Vagina (tissue), 2 donors: Measurements from ENCODE around the gene SPATA6. TPM values are rescaled to one million over a fixed set of nuclear protein-coding genes. Genes with fewer than 3 reads are reported as not detected.
A peak's percentile ranks its signal among the peaks of the same experiment; 100 is the strongest.

Source experiments
- DNase-seq, 2 donors: peaks; one replicate each; pipeline ENCODE4 v3.0.0-alpha.2; 2017; ENCODE audit errors: extremely low spot score in 2 of 2
- H3K27ac ChIP-seq: fragments of 200-600 bp; sonication (generic); one replicate; pipeline ENCODE4 v1.5.1; 2019
- H3K27me3 ChIP-seq: fragments of 200-600 bp; sonication (generic); one replicate; pipeline ENCODE4 v1.5.1; 2019
- H3K36me3 ChIP-seq, 2 donors: fragments of 200-600 bp; sonication (generic); one replicate each; pipeline ENCODE4 v1.5.1; 2017 to 2019
- H3K4me1 ChIP-seq: fragments of 200-600 bp; sonication (generic); one replicate; pipeline ENCODE4 v1.5.1; 2019
- H3K4me3 ChIP-seq, 2 donors: fragments of 200-600 bp; sonication (generic); 1 replicate in 1 of 2; 2 replicates in 1 of 2; pipeline ENCODE4 v1.5.1; 2016 to 2019
- H3K9me3 ChIP-seq: fragments of 200-600 bp; sonication (generic); one replicate; pipeline ENCODE4 v1.5.1; 2019
- POLR2A ChIP-seq, 2 donors: fragments of 450-650 bp; IDR thresholded peaks; one replicate each; pipeline ENCODE4 v1.6.1; 2017; ENCODE audit warnings: antibody characterized with exemption in 2 of 2, mild to moderate bottlenecking in 2 of 2, moderate library complexity in 2 of 2
- POLR2AphosphoS5 ChIP-seq, 2 donors: sonication (generic); formaldehyde crosslinking; IDR thresholded peaks; one replicate each; pipeline ENCODE4 v1.9.0; 2017; ENCODE audit warnings: antibody characterized with exemption in 2 of 2, mild to moderate bottlenecking in 2 of 2, low read depth in 1 of 2; ENCODE audit not compliant: insufficient read depth in 1 of 2
- intact Hi-C: fragments of 100-400 bp; cut with DNase I; formaldehyde crosslinking; loops from one replicate; pipeline ENCODE4 v1.15.1; 2023
- total RNA-seq: library from RNA; depleted of rRNA; stranded (reverse); fragments of >200 nt; gene quantifications from one replicate; pipeline ENCODE4 v1.2.3, GENCODE V29; 2016
- TF ChIP-seq, protein P1 (sequence below), 3 experiments: fragments of 450-650 bp in 2 of 3; fragments of 200-600 bp in 1 of 3; sonication (generic) in 1 of 3; IDR thresholded peaks; one replicate each; pipeline ENCODE4 v1.5.1; 2017 to 2019; ENCODE audit warnings: antibody characterized with exemption in 3 of 3, mild to moderate bottlenecking in 2 of 3, moderate library complexity in 2 of 3

The SPATA6 gene
- total RNA-seq, 1 donor from 2014 or later = 30.4 TPM

GRCh38 chr1:48472638-48473037, 634 bp upstream of the SPATA6 start:
- H3K27me3 ChIP-seq = no peaks in the 10 kb centered on the region
- TF ChIP-seq, protein P1, sequence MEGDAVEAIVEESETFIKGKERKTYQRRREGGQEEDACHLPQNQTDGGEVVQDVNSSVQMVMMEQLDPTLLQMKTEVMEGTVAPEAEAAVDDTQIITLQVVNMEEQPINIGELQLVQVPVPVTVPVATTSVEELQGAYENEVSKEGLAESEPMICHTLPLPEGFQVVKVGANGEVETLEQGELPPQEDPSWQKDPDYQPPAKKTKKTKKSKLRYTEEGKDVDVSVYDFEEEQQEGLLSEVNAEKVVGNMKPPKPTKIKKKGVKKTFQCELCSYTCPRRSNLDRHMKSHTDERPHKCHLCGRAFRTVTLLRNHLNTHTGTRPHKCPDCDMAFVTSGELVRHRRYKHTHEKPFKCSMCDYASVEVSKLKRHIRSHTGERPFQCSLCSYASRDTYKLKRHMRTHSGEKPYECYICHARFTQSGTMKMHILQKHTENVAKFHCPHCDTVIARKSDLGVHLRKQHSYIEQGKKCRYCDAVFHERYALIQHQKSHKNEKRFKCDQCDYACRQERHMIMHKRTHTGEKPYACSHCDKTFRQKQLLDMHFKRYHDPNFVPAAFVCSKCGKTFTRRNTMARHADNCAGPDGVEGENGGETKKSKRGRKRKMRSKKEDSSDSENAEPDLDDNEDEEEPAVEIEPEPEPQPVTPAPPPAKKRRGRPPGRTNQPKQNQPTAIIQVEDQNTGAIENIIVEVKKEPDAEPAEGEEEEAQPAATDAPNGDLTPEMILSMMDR (IDR thresholded peaks at IDR 0.05) = no peak
- TF ChIP-seq POLR2A (IDR thresholded peaks at IDR 0.05) (no peak), POLR2AphosphoS5 (IDR thresholded peaks at IDR 0.05; ENCODE audit: insufficient read depth in 1 of 2, low read depth in 1 of 2) (no peak)
- intact Hi-C loops = no loop called here
- H3K4me3 ChIP-seq = peak overlapping the region; percentile 82 to 83
- peak overlapping the region; percentile 87 for H3K27ac ChIP-seq
- no peaks in the 10 kb centered on the region for H3K9me3 ChIP-seq
- no peak for DNase-seq
- no peaks in the 10 kb centered on the region for H3K36me3 ChIP-seq
- H3K4me1 ChIP-seq = peaks cover 32% of the 10 kb centered on the region

DNA sequence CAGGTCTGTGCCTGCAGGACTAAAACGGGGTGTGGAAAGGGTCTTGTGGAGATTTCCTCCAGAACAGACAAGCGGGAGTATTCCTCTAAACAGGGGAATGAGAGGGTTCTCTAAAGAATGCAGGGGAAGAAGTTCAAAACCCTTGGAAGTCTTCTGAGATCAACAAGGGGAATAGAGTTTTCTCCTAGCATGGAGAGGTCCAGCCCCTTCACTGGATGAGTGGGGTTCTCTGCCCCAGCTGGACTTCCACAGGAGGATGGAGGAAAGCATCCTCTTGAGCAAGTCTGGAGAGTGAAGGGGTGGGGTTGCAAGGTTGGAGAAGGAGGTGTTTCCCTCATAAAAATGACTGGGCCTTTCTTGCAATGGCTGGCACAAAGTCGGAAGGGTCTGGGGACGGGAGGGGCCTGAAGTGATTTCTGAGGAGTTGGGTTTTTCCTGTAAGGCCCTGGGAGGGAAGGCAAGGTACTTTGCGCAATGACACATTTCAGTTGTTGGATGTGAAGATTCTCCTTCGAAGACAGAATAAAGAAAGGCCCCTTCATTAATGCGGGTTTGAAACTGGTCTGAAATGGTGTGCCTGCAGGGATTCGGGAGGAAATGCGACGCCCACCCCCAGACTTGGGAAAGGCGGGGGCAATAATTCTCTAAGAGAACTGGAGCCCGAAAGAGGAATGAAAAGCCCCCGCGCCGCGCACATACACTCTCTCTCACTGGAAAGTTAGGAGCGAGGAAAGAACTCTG, 884 bp downstream of the SPATA6 start:
- Histone ChIP-seq H3K36me3 (no peaks in the 10 kb centered on the region), H3K27ac (peak overlapping the region; percentile 87), H3K27me3 (no peaks in the 10 kb centered on the region), H3K9me3 (no peaks in the 10 kb centered on the region), H3K4me3 (peak overlapping the region; percentile 82 to 83), H3K4me1 (peaks cover 32% of the 10 kb centered on the region)
- intact Hi-C loops = no loop called here
- DNase-seq = peak in 1 of 2 donors; percentile 90
- TF ChIP-seq, protein P1 (IDR thresholded peaks at IDR 0.05) = no peak

DNA sequence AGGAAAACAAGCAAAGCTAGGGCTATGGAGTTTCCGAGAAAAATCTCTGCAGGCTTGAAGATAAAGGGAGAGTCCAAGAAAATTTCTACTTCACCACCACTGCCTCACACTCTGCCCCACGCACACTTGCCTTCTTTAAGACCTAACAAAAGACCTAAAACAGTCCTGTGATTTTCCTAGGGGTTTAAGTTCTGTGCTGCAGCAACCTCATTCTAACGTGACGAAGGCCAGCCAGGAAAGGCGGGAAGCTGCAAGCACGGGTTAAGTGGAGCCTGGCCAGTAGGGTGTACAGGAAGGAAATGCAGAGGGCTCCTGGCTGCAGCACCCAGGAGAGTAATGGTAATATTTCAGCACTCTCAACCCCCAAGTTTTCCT, 1.5 kb downstream of the SPATA6 start:
- H3K27me3 ChIP-seq = no peaks in the 10 kb centered on the region
- peaks cover 37% of the 10 kb centered on the region for H3K4me1 ChIP-seq
- TF ChIP-seq, protein P1 (IDR thresholded peaks at IDR 0.05) = no peak
- no peak for TF ChIP-seq POLR2A (IDR thresholded peaks at IDR 0.05)
- TF ChIP-seq POLR2AphosphoS5 (IDR thresholded peaks at IDR 0.05; ENCODE audit: insufficient read depth in 1 of 2, low read depth in 1 of 2) = no peak
- H3K27ac ChIP-seq = peak overlapping the region; percentile 87
- no peaks in the 10 kb centered on the region for H3K36me3 ChIP-seq
- DNase-seq = no peak
- intact Hi-C loops = no loop called here
- no peaks in the 10 kb centered on the region for H3K9me3 ChIP-seq
- H3K4me3 ChIP-seq = peak overlapping the region; percentile 82 to 83

DNA sequence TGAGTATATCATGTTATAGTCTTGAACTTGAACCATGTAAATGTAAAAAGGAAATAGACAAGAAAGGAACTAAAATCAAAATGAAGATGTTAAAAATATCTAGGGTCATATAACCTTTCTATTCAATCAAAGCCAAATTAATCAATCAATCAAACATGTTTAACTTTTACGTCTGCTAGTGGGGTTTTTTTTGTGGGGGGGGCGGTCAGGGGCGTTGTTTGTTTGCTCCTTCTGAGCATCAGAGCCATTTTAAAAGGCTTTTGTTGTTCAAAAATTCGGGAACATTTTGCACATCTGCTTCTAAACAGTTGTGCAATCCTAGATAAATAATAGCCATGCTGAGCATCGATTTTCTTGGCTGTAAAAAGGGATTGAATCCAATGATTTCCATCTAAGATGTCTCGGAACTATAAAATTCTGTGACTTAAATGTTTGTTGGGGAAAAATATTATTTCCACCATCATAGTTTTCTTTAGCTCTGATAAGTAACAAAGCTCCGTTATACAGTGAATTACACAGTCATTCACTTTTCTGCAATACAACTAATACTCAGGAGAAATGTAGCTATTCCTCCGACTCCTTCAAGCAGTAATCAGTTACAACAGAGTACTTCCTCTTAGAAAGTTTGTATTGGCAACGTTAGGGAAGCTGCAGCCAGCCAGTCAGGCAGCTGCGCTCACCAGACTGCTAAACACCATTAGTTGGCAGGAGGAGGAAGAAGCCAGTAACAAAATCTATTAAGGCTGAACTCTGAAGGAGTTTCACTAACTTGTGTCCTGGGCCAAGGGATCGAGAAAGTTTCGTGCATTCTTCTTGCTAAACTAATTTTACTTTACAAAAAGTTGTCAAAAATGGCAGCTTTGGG, 2.2 kb downstream of the SPATA6 start:
- TF ChIP-seq POLR2A (IDR thresholded peaks at IDR 0.05) (peak in 1 of 2 donors; percentile 4), POLR2AphosphoS5 (IDR thresholded peaks at IDR 0.05; ENCODE audit: insufficient read depth in 1 of 2, low read depth in 1 of 2) (peak in 1 of 2 donors; percentile 71)
- TF ChIP-seq, protein P1 (IDR thresholded peaks at IDR 0.05) = no peak
- Histone ChIP-seq H3K36me3 (no peaks in the 10 kb centered on the region), H3K4me3 (peak overlapping the region; percentile 82 to 83), H3K27me3 (no peaks in the 10 kb centered on the region), H3K4me1 (peaks cover 39% of the 10 kb centered on the region), H3K27ac (peak overlapping the region; percentile 87), H3K9me3 (no peaks in the 10 kb centered on the region)
- no peak for DNase-seq
- intact Hi-C loops = no loop called here

- Histone ChIP-seq H3K36me3 (no peaks in the 10 kb centered on the region), H3K9me3 (no peaks in the 10 kb centered on the region), H3K27ac (no peak overlapping the region), H3K27me3 (no peaks in the 10 kb centered on the region), H3K4me3 (no peak overlapping the region), H3K4me1 (peaks cover 30% of the 10 kb centered on the region)
- intact Hi-C loops = no loop called here
- TF ChIP-seq, protein P1 (IDR thresholded peaks at IDR 0.05) = no peak
- TF ChIP-seq POLR2AphosphoS5 (IDR thresholded peaks at IDR 0.05; ENCODE audit: insufficient read depth in 1 of 2, low read depth in 1 of 2) = no peak
- no peak for TF ChIP-seq POLR2A (IDR thresholded peaks at IDR 0.05)
- DNase-seq = no peak
These were observed 5.4 kb downstream of the SPATA6 start for GRCh38 chr1:48466594-48466993.
